Measurements from ENCODE around the gene KANSL1L. TPM values are rescaled to one million over a fixed set of nuclear protein-coding genes. Genes with fewer than 3 reads are reported as not detected.

KANSL1L gene
- total RNA-seq, 4 donors from 2014 or later, result 20.6 to 36.0 (median 27.7) TPM

- WGBS, 2 donors, result 61 to 75% methylated on average over 1 of the region's 1 CpG
- intact Hi-C loops (cut with DNase I; ENCODE audit: low total_unique reads), result no loop called here
- no peak for TF ChIP-seq POLR2A (IDR thresholded peaks at IDR 0.05)
- no peak for DNase-seq (ENCODE audit: low spot score in 2 of 2)
- no peak overlapping the region for H3K4me3 ChIP-seq (ENCODE audit: low read depth, poor library complexity, severe bottlenecking)
Observed at GRCh38 chr2:209998596-209998995, 172.6 kb downstream of the KANSL1L start.

DNA sequence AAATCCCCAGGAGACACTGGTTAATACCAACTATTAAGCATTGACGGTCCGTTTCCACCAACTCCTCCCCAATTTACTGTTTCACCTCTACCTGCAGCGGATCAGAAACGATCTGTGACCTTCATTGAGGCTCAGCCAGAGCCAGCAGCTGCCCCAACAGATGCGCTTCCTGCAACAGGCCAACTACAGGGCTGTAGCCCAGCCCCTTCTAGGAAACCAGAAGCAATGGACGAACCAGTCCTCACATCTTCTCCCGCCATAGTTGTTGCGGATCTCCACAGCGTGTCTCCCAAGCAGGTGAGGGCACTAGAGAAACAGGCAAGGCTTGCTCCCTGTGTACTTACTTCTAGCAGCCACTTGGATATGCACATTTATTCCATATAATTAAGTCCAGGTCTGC, 177.2 kb downstream of the KANSL1L start:
- 90 to 92% methylated on average over 9 of the region's 9 CpGs for WGBS, 2 donors
- no peak for DNase-seq (ENCODE audit: low spot score in 2 of 2)
- intact Hi-C loops (cut with DNase I; ENCODE audit: low total_unique reads), result no loop called here
- no peak overlapping the region for H3K4me3 ChIP-seq (ENCODE audit: low read depth, poor library complexity, severe bottlenecking)
- TF ChIP-seq CTCF (IDR thresholded peaks at IDR 0.05) (no peak), POLR2A (IDR thresholded peaks at IDR 0.05) (no peak)

GRCh38 chr2:209990838-209991237, 180.4 kb downstream of the KANSL1L start:
- no peak for TF ChIP-seq CTCF (IDR thresholded peaks at IDR 0.05)
- TF ChIP-seq POLR2A (IDR thresholded peaks at IDR 0.05), result no peak
- no peak overlapping the region for H3K4me3 ChIP-seq (ENCODE audit: low read depth, poor library complexity, severe bottlenecking)
- 74 to 83% methylated on average over 2 of the region's 2 CpGs for WGBS, 2 donors
- DNase-seq (ENCODE audit: low spot score in 2 of 2), result no peak
- intact Hi-C loops (cut with DNase I; ENCODE audit: low total_unique reads), result no loop called here

- intact Hi-C loops (cut with DNase I; ENCODE audit: low total_unique reads), result no loop called here
- H3K4me3 ChIP-seq (ENCODE audit: low read depth, poor library complexity, severe bottlenecking), result no peak overlapping the region
- no peak for TF ChIP-seq POLR2A (IDR thresholded peaks at IDR 0.05)
- no peak for TF ChIP-seq CTCF (IDR thresholded peaks at IDR 0.05)
- DNase-seq (ENCODE audit: low spot score in 2 of 2), result no peak
- WGBS, 2 donors, result 86 to 88% methylated on average over 4 of the region's 4 CpGs
Observed at GRCh38 chr2:209988010-209988409, 183.2 kb downstream of the KANSL1L start.

- intact Hi-C loops (cut with DNase I; ENCODE audit: low total_unique reads), result no loop called here
- TF ChIP-seq CTCF (IDR thresholded peaks at IDR 0.05), result no peak
- no peak for TF ChIP-seq POLR2A (IDR thresholded peaks at IDR 0.05)
- no peak for DNase-seq (ENCODE audit: low spot score in 2 of 2)
- WGBS, 2 donors, result 80 to 94% methylated on average over 2 of the region's 2 CpGs
- no peak overlapping the region for H3K4me3 ChIP-seq (ENCODE audit: low read depth, poor library complexity, severe bottlenecking)
Observed at GRCh38 chr2:209986415-209986814, 184.8 kb downstream of the KANSL1L start.

DNA sequence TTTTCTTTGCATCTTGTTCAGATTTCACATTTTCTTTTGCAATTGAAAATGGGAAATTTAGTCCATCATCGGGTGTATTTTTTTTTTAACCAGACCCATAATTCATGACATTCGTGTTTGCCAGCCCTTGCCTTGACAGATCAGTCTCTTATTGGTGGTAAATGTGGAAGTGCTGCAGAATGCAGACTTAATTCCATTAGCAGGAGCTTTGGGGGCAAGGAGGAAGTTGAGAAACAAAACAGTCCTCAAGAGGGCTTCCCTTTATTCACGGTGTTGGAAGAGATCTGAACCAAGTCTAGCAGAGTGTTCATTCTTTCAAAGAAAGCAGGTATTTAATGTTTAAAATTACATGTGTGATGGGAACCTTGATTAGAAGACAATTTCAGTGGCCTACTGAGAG, 185.3 kb downstream of the KANSL1L start:
- 71 to 72% methylated on average over 3 of the region's 3 CpGs for WGBS, 2 donors
- H3K4me3 ChIP-seq (ENCODE audit: low read depth, poor library complexity, severe bottlenecking), result no peak overlapping the region
- intact Hi-C loops (cut with DNase I; ENCODE audit: low total_unique reads), result no loop called here
- no peak for TF ChIP-seq CTCF (IDR thresholded peaks at IDR 0.05)
- TF ChIP-seq POLR2A (IDR thresholded peaks at IDR 0.05), result no peak
- DNase-seq (ENCODE audit: low spot score in 2 of 2), result no peak
